A673 (cell line): ENCODE measurements around the gene GNG12. TPM values are rescaled to one million over a fixed set of nuclear protein-coding genes. Genes with fewer than 3 reads are reported as not detected.

Source experiments
- BruUV-seq: library from RNA; stranded (reverse); fragments of 400-500 nt; replicated peaks from 2 replicates; lab custom pipeline; 2021; lab: Mats Ljungman, UMichigan
- CTCF ChIA-PET: fragments of 300-600 bp; sonication (Branson Sonifier 250); formaldehyde crosslinking; loops from one replicate; lab custom pipeline; 2022; ENCODE audit warnings: antibody characterized with exemption; lab: Charles Lee
- POLR2A ChIA-PET: fragments of 300-600 bp; sonication (Branson Sonifier 250); formaldehyde crosslinking; loops from one replicate; lab custom pipeline; 2022; ENCODE audit warnings: antibody characterized with exemption; ENCODE audit not compliant: low non-redundant PET; lab: Charles Lee
- DNase-seq: peaks from one replicate; pipeline ENCODE4 v3.0.0-alpha.2; 2015; ENCODE audit warnings: low spot score
- H3K27ac ChIP-seq: fragments of 200-600 bp; sonication (generic); 2 replicates; pipeline ENCODE4 v1.5.1; 2016; ENCODE audit warnings: mixed run types, low read depth, mild to moderate bottlenecking, mixed read lengths, antibody characterized with exemption, low read length; ENCODE audit not compliant: poor library complexity, severe bottlenecking
- H3K27me3 ChIP-seq: fragments of 200-600 bp; sonication (generic); replicated peaks from 2 replicates; pipeline ENCODE4 v1.6.1; 2017; ENCODE audit warnings: mixed run types, low read depth, mild to moderate bottlenecking, mixed read lengths, antibody characterized with exemption, low read length; ENCODE audit not compliant: insufficient read depth, poor library complexity
- H3K36me3 ChIP-seq: fragments of 200-600 bp; sonication (generic); 2 replicates; pipeline ENCODE4 v1.6.1; 2016; ENCODE audit warnings: mixed run types, mild to moderate bottlenecking, mixed read lengths, antibody characterized with exemption, low read length; ENCODE audit not compliant: insufficient read depth, poor library complexity, severe bottlenecking
- H3K4me1 ChIP-seq: fragments of 200-600 bp; sonication (generic); 2 replicates; pipeline ENCODE4 v1.6.1; 2017; ENCODE audit warnings: mixed run types, mild to moderate bottlenecking, mixed read lengths, antibody characterized with exemption, low read length; ENCODE audit not compliant: insufficient read depth, poor library complexity, severe bottlenecking
- H3K4me3 ChIP-seq: fragments of 200-600 bp; sonication (generic); 2 replicates; pipeline ENCODE4 v1.5.1; 2016; ENCODE audit warnings: low read depth, mixed run types, mild to moderate bottlenecking, mixed read lengths, low read length; ENCODE audit not compliant: poor library complexity, severe bottlenecking
- H3K9me3 ChIP-seq: fragments of 200-600 bp; sonication (generic); 2 replicates; pipeline ENCODE4 v1.6.1; 2016; ENCODE audit warnings: mixed run types, low read depth, mild to moderate bottlenecking, mixed read lengths, antibody characterized with exemption, low read length; ENCODE audit not compliant: poor library complexity, severe bottlenecking
- EZH2 ChIP-seq: fragments of 200-600 bp; sonication (generic); IDR thresholded peaks from 2 replicates; pipeline ENCODE4 v1.6.1; 2017; ENCODE audit warnings: borderline replicate concordance, low read depth, mild to moderate bottlenecking, mixed read lengths, antibody characterized with exemption, low read length; ENCODE audit not compliant: poor library complexity, severe bottlenecking
- intact Hi-C: fragments of 100-400 bp; cut with micrococcal nuclease; formaldehyde crosslinking; loops from one replicate; pipeline ENCODE4 v1.10.0; 2022; ENCODE audit not compliant: unreplicated experiment
- total RNA-seq: library from RNA; stranded (reverse); gene quantifications from 2 replicates; pipeline ENCODE4 v1.2.3, GENCODE V29; 2021
- TF ChIP-seq, protein P1 (sequence below): fragments of 300-800, 200-600 bp; sonication (generic); conservative IDR thresholded peaks from 2 replicates; pipeline ENCODE4 v1.5.1; 2017; ENCODE audit warnings: low read depth, mild to moderate bottlenecking, antibody characterized with exemption, low read length, moderate library complexity, mixed read lengths

GNG12 gene
- total RNA-seq, 1 experiment from 2014 or later = 54.8 TPM

- Histone ChIP-seq H3K36me3 (peaks cover 21% of the 10 kb centered on the region), H3K9me3 (no peaks in the 10 kb centered on the region), H3K27ac (no peak overlapping the region), H3K27me3 (no peaks in the 10 kb centered on the region), H3K4me3 (peak overlapping the region; percentile 82), H3K4me1 (peaks cover 29% of the 10 kb centered on the region)
- TF ChIP-seq EZH2 = no peak
- TF ChIP-seq, protein P1, sequence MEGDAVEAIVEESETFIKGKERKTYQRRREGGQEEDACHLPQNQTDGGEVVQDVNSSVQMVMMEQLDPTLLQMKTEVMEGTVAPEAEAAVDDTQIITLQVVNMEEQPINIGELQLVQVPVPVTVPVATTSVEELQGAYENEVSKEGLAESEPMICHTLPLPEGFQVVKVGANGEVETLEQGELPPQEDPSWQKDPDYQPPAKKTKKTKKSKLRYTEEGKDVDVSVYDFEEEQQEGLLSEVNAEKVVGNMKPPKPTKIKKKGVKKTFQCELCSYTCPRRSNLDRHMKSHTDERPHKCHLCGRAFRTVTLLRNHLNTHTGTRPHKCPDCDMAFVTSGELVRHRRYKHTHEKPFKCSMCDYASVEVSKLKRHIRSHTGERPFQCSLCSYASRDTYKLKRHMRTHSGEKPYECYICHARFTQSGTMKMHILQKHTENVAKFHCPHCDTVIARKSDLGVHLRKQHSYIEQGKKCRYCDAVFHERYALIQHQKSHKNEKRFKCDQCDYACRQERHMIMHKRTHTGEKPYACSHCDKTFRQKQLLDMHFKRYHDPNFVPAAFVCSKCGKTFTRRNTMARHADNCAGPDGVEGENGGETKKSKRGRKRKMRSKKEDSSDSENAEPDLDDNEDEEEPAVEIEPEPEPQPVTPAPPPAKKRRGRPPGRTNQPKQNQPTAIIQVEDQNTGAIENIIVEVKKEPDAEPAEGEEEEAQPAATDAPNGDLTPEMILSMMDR = no peak
- DNase-seq = peak; percentile 23
- no TSS peak for BruUV-seq
- POLR2A ChIA-PET = interaction anchor here (0.6 to 0.7 kb wide), 2 partner anchors 14 to 58 kb away, joined by 3 read pairs; no protein-coding TSS in a partner anchor
- intact Hi-C loops = loop anchor here (2.0 to 10.0 kb wide), 3 partner anchors 123 to 151 kb away; partner anchors contain the start of gene GNG12
- CTCF ChIA-PET = no interaction called here
Measured at GRCh38 chr1:67683766-67684525, 149.3 kb downstream of the GNG12 start.

DNA sequence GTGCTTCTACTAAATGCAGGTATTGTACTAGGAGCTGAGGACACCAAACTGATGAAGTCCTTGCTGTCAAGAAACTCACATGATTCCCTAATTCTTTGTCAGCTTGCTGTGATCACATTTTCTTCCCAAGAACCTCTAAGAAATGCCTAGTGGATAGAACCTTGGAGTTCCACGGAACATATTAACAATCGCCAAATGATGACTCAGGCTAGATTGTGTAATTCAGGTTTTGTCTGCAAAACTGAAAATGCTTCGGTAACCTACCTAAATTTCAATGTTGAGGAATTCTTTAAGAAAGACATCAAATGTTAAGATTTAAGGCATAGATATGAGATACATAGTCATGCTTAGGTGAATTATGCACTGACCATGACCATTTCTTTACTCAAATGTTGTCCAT lies 150.0 kb downstream of the GNG12 start:
- Histone ChIP-seq H3K27ac (no peak overlapping the region), H3K36me3 (peaks cover 14% of the 10 kb centered on the region), H3K27me3 (no peaks in the 10 kb centered on the region), H3K9me3 (no peaks in the 10 kb centered on the region), H3K4me1 (peaks cover 27% of the 10 kb centered on the region), H3K4me3 (no peak overlapping the region)
- TF ChIP-seq EZH2 = no peak
- TF ChIP-seq, protein P1 = no peak
- ChIA-PET CTCF (no interaction called here), POLR2A (no interaction called here)
- no TSS peak for BruUV-seq
- DNase-seq = peak; percentile 23
- intact Hi-C loops = loop anchor here (10.0 kb wide), 1 partner anchor 151 kb away; the partner anchor contains the start of gene GNG12

- intact Hi-C loops = loop anchor here (10.0 kb wide), 1 partner anchor 152 kb away; the partner anchor contains the start of gene GNG12
- no TSS peak for BruUV-seq
- no peak overlapping the region for H3K27ac ChIP-seq
- DNase-seq = peak; percentile 18
- H3K9me3 ChIP-seq = no peaks in the 10 kb centered on the region
- no peak for TF ChIP-seq EZH2
- TF ChIP-seq, protein P1 = no peak
- peaks cover 8% of the 10 kb centered on the region for H3K36me3 ChIP-seq
- no peak overlapping the region for H3K4me3 ChIP-seq
- peaks cover 21% of the 10 kb centered on the region for H3K4me1 ChIP-seq
- no peaks in the 10 kb centered on the region for H3K27me3 ChIP-seq
- CTCF ChIA-PET = interaction anchor here (0.6 kb wide), 1 partner anchor 83 kb away, joined by 4 read pairs; no protein-coding TSS in a partner anchor
- POLR2A ChIA-PET = no interaction called here
Measured at GRCh38 chr1:67682659-67683197, 150.5 kb downstream of the GNG12 start.
